Upper lobe of left lung (tissue), 4 donors: ENCODE measurements around the gene ST6GALNAC3.

Experiments
- CTCF ChIP-seq, 6 experiments: fragments of 450-650 bp in 4 of 6; fragments of 200-600 bp in 2 of 6; sonication (generic) in 2 of 6; IDR thresholded peaks; one replicate each; pipeline ENCODE4 v1.5.1; 2016 to 2019; ENCODE audit warnings: antibody characterized with exemption in 6 of 6
- EP300 ChIP-seq, 4 donors: sonication (generic); formaldehyde crosslinking; IDR thresholded peaks; one replicate each; pipeline ENCODE4 v1.5.1; 2017; ENCODE audit warnings: antibody characterized with exemption in 4 of 4, control low read depth in 2 of 4
- POLR2A ChIP-seq, 4 donors: fragments of 450-650 bp; IDR thresholded peaks; one replicate each; pipeline ENCODE4 v1.5.1; 2016 to 2017; ENCODE audit warnings: antibody characterized with exemption in 4 of 4, mild to moderate bottlenecking in 2 of 4
- POLR2AphosphoS5 ChIP-seq, 2 donors: sonication (generic); formaldehyde crosslinking; IDR thresholded peaks; one replicate each; pipeline ENCODE4 v1.5.1; 2017; ENCODE audit warnings: antibody characterized with exemption in 2 of 2

- TF ChIP-seq CTCF (IDR thresholded peaks at IDR 0.05) (no peak), EP300 (IDR thresholded peaks at IDR 0.05) (no peak), POLR2A (IDR thresholded peaks at IDR 0.05) (no peak), POLR2AphosphoS5 (IDR thresholded peaks at IDR 0.05) (no peak)
These were observed 502.5 kb downstream of the ST6GALNAC3 start for GRCh38 chr1:76576876-76577524.
